HG03159 (cell line): Measurements from ENCODE around the gene SHC4.
A peak's percentile ranks its signal among the peaks of the same experiment; 100 is the strongest.
"Not testable (repeated sequence)": the region's sequence is repeated elsewhere in the genome, so short reads cannot be mapped to it uniquely, and the experiment has no call there.

Experiments
- ATAC-seq: cut with Tn5 transposase; IDR thresholded peaks from one replicate; pipeline ENCODE4 v1.9.1; 2021; ENCODE audit warnings: mild to moderate bottlenecking, moderate library complexity; ENCODE audit not compliant: unreplicated experiment

Gene SHC4

DNA sequence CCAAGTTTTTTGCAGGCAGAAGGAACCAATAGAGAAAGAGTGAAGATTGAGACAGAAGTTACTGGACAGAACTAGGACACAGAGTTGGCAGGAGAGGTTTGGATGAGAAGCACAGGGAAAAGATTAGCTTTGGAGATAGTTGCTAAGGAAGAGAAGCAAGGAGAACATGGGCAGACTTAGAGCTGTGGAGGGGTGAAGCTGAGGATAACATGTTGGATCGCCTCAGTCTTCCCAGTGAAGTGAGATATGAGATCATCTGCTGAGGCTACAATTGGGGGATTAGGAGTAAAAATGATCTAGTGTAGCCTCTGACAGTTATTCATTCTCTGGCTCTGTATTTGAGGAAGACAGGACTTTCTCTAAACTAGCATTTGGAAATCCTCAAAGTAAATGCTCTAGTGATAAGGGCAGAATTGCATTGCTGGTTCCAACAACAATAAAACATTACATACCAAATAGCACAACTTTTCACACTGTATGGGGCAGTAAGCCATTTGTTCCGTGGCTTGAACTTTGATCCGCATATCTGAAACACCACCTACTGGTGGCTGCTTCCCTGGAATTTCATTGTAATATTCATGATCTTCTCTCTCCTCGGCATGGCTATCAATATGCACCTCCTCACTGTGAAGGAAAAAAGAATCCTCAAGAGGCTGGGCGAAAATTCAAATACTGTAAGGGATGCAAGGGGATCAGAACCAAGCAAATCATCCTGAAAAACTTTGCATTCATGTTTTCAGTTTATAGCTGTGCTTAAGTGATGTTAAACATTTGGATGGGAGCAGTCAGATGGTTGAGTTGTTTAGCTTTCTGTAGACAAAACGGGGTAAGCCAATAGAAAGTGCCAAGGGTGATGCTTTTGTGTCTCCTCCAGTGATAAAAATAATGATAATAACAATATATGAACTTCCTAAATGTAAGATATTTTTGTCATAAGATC lies 107.9 kb downstream of the SHC4 start:
- no peak for ATAC-seq

DNA sequence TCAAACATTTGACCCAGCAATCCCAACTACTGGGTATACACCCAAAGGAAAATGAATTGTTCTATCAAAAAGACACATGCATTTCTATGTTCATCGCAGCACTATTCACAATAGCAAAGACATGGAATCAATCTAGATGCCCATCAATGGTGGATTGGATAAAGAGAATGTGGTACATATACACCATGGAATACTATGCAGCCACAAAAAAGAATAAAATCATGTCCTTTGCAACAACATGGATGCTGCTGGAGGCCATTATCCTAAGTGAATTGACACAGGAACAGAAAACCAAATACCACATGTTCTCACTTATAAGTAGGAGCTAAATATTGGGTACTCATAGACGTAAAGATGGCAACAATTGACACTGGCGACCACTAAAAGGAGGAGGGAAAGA lies 109.3 kb downstream of the SHC4 start:
- ATAC-seq, result not testable (repeated sequence)

DNA sequence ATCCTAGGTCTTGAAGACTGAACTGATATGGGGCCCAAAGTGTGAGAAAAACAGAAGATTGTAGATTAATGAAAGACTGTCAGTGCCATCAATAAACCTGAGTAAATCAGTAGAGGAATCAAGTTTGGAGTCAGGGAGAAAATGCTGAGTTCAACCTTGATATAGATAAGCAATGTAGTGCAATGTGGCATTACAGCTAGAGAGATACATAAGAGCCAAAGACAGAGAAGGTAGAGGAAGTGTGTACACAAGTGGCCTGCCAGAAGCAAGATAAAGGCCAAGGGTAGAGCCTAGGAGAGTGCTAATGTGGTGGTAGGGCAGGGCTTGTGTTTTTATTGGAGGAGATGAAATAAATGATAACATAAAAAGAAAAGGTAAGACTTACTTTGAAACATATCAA lies 111.8 kb downstream of the SHC4 start:
- no peak for ATAC-seq

DNA sequence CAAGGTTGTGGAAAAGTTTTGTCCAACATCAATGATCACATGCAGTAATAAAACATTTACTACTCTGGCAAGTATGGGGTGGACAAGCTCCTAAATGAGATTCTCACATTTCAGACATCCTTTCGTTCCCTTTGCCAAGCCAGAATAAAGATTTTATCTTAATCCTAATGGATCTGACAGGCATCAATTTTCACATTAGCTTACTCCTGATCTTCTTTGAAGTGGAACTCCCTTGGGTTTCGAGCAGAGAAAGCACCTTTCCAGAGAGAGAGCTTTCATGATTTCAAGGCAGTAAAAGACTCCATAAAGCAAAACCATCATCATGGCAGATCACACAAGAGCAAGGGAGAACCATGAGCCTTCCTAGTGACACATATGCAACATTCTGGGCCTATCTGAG lies 113.1 kb downstream of the SHC4 start:
- no peak for ATAC-seq

DNA sequence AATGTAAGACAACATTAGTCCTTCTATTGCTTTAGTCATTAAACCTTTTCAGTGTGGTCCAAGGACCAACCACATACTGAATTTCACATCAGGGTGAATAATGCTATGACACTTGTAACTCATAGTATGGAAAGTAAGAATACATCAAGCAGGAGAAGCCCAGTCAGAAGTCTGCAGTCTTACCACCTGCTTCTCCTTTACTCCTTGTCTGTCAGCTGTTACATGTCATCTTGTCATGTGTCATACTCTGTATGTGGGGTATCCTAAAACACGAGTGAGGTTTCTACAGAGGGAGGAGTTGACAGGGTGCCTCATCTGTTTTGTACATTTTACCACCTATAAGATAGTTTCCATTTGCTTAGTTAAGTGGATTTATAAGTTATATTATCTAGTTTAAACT lies 118.6 kb downstream of the SHC4 start:
- no peak for ATAC-seq

DNA sequence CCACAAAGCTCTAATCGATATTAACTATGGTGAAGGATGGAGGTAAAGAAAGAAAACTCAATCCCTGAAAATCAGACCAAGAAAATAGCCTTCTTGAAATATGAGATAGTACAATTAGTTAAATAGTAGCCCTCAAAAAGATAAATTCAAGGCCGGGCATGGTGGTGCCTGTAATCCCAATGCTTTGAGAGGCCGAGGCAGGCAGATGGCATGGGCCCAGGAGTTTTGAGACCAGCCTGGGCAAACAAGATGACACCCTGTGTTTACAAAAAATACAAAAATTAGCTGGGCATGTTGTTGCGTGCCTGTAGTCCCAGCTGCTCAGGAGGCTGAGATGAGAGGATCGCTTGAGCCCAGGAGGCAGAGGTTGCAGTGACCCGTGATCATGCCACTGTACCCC lies 121.2 kb downstream of the SHC4 start:
- no peak for ATAC-seq

- ATAC-seq, result no peak
Measured at GRCh38 chr15:48834756-48835155, 129.0 kb downstream of the SHC4 start.

- no peak for ATAC-seq
Measured at GRCh38 chr15:48833526-48834239, 130.0 kb downstream of the SHC4 start.

DNA sequence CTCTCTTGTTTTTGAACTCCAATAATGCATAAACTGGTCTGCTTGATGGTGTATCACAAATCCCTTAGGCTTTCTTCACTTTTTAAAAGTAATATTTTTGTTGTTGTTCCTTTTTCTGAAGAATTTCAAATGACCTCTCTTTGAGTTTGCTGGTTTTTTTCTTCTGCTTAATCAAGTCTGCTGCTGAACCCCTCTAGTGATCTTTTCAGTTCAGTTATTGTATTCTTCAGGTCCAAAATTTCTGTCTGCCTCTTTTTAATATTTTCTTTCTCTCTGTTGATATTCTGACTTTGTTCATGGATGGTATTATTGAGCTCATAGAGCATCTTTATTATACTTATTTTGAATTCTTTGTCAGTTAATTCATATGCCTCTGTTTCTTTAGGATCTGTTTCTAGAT lies 131.1 kb downstream of the SHC4 start:
- ATAC-seq, result no peak

GRCh38 chr15:48828906-48829305 lies 134.8 kb downstream of the SHC4 start:
- no peak for ATAC-seq

GRCh38 chr15:48828471-48828870 lies 135.2 kb downstream of the SHC4 start:
- no peak for ATAC-seq

- ATAC-seq, result no peak
Measured at GRCh38 chr15:48825075-48825474, 138.6 kb downstream of the SHC4 start.

DNA sequence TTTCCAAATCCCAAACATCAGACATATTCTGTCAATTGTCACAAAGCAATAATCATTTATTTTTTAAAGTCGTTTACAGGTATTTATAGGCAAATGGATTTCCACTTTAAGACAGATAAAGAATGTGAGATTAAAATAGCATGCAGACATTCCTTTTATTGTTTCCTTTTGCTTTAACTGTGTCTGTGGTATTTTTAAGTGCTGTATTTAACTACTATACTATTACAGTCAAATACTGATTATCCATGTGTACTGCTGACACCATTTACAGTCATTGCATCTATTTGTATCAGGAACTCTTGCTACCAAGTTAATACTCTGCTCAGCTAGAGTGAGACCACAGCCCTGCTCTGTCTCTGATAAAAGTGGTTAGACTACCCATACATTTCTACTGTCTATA lies 140.0 kb downstream of the SHC4 start:
- no peak for ATAC-seq

GRCh38 chr15:48823237-48823636 lies 140.5 kb downstream of the SHC4 start:
- no peak for ATAC-seq

DNA sequence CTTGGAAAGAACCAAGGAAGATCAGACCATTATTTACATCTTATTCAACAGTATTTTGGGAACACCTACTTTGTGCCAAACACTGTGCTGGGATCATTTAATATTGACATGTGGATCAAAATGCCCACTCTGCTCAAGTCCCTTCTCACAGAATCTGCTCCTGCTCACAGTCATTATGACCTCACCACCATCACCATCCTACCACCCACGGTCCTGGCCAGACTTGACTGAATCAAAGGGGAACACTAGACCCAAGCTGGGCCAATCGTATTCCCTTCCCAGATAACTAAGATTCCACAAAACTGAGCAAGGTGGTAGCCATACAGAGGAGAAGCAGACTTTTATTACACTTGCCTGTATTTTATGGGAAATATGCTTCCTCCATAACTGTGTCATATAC lies 149.4 kb downstream of the SHC4 start:
- no peak for ATAC-seq

DNA sequence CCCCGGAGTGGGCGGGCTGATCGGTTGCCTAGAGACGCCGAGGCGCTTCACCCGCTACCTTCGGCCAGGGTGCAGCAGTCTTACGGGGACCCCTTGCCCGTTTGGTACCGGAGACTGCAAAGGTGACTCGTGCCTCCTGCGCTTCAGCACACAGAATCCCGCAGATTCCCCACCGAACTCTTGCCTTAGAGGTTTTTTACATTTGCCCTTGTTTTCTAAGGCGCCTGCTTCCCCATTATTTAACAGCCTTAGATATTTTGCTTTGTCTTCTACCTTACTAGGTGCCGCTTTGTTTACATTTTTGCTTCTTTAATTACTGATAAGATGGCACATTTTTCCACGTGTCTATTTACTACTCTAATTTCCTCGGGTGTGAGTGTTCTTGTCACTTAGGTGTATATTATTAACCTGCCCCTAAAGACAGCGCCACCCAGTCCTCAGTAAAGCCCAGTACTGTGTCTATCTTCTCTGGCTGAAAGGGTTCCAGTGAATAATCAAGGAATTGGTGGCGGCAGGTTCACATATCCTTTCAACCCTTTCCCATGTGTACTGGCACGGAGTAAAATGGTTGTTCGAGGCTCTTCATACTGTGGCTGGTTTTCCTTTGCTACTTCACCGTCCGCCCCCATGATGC lies 152.3 kb downstream of the SHC4 start:
- ATAC-seq, result no peak

DNA sequence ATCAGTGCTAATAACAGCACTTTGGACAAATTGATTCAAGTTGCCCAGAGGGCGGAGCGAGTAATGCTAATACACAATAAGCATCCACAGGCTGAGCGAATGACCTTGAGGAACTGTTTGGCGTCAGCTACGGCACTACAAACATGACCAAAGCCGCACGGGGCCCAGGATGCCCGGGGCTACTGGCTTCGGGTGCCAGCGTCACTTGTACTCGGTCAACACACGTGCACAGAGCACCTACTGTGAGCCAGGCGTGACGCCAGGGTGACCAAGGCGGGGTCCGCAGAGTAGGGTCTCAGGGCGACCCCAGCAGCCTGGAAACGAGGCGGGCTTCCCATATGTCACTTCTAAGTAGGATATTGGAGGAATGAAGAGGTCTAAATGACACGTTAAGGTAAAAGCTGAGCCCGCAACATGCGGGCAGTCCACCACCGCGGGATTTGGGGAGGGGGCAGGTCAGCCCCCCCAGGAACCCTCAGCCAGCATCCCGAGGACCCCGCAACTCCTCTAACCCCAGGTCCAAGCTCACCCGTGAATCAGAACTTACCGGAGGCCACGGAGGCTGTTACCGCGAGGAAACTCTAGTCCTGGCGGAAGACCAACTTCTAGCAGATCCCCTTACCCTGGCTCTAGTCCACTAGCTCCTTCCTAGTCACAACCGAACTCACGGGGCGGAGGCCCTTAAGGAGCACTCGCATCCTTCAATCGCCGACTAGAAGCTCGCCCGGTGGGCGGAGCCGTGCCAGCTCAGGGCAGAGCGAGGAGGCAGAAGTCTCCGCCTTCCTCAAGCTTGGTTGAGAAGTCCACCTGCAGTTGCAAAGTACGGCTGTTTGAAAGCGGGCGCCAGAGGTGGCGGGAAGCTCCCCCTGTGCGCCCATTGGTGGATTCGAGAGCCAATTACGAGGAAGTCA lies 153.1 kb downstream of the SHC4 start, which contains the start of gene CEP152:
TSS of gene CEP152 (minus strand) at position 656 of the 911 bp plus-strand sequence. CDS start 5,420 bp downstream, outside the sequence.
- ATAC-seq, result peak; percentile 96

DNA sequence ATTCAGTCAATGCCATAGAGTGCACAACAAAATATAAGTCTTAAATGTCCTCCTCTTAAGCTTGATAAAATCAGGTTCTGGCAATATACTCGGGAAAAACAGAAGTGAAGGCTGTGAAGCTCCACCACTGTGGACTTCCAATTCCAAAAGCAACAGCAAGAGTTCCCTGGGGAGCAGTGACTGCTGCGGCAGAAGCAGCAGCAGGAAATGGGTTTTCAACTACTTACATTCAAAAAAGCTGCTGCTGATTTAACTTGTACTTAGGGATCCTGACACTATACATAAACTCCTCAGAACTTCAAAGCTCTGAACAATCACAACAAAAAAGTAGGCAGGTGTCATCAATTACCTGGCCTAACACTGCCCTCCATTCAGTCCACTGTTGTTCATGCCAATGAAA lies 157.6 kb downstream of the SHC4 start:
- ATAC-seq, result no peak

- no peak for ATAC-seq
Measured at GRCh38 chr15:48805591-48805990, 158.1 kb downstream of the SHC4 start.

GRCh38 chr15:48803877-48804276 lies 159.8 kb downstream of the SHC4 start:
- ATAC-seq, result no peak

DNA sequence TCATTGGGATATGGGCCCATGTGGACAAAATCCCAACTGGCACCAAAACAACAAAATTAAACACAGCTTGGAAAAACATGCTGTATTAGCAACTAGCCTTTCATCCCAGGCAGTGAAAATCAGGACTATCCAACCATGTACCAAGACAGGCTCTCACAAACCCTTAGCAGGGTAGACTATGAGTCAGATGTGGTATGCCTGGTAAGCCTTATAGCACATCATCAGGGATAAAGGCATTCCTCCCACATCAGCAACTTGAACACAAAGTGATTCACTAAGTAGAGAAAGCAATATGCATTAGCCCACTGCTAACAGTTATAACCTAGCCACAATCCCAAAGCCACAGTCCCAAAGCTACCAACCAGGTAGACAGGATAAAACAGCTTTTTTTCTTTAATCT lies 160.9 kb downstream of the SHC4 start:
- no peak for ATAC-seq
